Right hindlimb (tissue), 1 donor: ENCODE data around the gene RBMS3.

Source experiments
- DNase-seq: peaks from one replicate; pipeline ENCODE4 v3.0.0-alpha.2; 2018

RBMS3 gene

GRCh38 chr3:29590461-29590860 lies 309.6 kb downstream of the RBMS3 start:
- DNase-seq = no peak

- DNase-seq = no peak
Measured at GRCh38 chr3:29591579-29591978, 310.7 kb downstream of the RBMS3 start.

- DNase-seq = no peak
Measured at GRCh38 chr3:29593802-29594201, 312.9 kb downstream of the RBMS3 start.

- no peak for DNase-seq
Measured at GRCh38 chr3:29594261-29594660, 313.4 kb downstream of the RBMS3 start.

DNA sequence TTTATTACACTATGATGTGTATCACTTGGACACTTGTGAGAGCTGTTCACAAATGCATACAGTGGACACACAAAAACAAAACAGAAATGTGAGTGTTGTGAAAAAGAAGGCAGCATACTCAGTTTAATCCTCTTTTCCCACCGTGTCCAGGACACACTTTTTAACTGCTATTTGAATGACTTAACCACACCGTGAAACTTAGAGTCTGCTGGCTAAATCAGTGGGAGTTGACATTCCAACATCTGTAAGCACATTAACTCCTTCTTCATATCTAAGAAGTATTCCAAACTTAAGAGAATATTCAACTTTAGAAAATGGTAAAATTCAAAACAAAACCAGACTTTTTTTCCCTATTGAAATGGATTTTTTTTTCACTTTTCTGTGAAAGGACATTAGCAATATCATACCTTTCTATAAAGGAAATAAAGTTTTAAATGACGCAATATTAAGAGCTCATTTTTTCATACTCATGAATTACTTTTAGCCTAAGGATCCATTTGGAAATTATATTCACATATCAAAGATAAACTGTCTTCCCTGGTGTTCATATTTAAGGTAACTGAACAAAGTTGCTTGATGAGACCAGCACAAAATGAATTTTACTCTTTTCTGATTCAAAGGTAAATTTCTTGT lies 316.6 kb downstream of the RBMS3 start:
- DNase-seq = no peak

DNA sequence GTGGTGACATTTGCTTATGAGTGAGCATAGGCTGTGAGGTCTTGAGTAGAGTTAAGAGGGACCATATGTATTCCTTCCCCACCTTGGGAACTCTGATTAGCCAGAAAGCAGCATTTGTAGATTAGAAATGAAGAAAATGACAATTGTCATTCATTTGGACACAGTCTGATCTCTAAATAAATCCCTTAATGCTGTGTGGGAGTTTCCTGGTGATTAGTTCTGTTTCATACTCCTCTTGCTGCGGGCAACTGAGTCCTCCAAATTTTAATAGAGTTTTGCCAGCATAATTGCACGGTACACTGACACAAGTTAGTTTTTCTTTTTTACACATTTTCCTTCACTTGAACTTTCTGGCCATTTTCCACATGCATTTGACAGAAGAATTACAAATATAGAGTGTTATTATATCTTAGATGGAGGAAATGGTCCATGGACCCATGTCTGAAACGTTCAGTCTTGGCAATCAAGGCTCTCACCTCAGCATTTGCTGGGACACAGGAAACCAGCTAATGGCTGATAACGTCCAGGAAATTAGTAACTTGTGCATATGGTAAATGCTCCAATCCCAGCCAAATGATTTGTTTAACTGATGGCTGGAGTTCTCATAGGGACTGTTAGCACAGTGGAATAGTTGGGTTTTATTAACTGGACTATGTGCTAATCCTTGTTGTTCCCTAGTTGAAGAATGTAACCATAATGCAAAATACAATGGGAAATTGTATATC lies 321.2 kb downstream of the RBMS3 start:
- no peak for DNase-seq

DNA sequence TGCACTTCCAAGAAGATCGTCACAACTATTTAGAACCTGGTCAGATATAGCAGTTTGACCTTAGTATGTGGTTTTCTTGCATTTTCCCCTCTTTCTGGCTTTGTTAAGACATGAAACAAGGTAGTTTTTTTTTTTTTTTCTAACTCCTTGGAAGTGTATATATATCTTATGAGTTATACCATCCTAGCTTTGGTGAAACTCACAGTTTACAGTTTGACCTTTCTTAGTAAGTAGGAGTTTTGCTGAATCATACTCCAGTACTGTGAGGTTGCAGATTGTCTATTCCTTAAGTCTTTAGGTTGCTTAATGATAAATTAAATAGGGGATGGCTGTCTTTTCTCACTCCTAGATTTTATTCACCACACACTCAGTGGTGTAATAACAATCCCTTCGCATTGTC lies 325.0 kb downstream of the RBMS3 start:
- DNase-seq = no peak

DNA sequence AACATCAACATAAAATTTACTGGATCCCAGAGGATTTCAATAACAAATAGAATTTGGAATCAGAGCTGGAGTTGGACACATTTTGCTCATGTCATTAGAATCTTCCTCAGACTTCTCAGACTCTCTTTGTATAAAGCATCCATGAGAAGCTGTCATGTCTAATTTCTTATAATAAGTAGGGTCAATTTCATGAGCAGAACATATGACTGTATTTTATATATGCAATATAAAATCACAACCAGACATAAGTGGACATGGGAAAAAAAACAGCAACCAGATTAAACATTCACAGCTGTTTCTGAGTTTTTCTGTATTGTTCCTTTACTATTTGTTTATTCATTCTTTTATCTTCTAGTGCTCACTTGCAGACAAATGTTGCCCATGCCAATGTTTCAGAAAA lies 325.5 kb downstream of the RBMS3 start:
- DNase-seq = no peak

DNA sequence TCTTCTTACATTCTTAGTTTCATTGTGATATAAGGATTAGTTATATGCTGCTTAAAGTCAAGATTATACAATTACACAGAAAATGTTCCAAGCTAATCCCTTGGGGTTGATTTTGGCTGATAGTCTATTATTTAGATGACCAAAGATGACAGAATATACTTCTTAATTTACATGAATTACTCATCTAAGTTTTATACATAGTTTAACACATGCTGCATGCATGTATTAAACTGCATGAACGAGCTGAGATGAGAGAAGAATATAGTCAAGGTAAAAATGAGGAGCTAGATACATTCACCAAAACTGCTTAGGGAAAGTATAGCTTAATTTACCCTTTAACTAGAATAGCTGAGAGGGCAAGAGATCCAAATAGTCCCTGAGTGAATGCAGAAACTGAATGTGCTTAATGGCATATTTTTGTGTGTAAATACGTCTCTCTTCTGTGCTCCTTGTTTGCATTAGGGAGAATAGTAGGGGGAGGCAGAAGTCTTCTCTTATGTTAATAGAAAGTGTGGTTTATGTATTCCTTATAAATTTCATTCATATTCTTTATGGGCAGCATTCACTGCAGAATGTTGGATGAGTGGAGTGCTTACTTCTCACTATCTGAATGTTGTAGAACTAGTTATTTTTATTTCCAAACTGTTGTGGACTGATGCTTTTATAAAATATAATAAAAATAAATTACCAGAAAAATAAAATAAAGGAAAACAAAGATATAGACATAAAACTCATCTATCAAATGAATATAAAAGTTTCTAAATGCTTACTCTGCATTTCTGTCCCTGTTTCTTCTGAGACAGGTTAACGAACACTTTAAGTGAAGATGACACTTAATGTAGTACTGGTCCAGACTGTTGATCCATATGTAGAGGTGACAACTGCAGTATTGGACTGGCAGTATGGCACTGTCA lies 327.8 kb downstream of the RBMS3 start:
- no peak for DNase-seq

- DNase-seq = no peak
Measured at GRCh38 chr3:29609328-29609811, 328.5 kb downstream of the RBMS3 start.

GRCh38 chr3:29610781-29611180 lies 329.9 kb downstream of the RBMS3 start:
- no peak for DNase-seq

DNA sequence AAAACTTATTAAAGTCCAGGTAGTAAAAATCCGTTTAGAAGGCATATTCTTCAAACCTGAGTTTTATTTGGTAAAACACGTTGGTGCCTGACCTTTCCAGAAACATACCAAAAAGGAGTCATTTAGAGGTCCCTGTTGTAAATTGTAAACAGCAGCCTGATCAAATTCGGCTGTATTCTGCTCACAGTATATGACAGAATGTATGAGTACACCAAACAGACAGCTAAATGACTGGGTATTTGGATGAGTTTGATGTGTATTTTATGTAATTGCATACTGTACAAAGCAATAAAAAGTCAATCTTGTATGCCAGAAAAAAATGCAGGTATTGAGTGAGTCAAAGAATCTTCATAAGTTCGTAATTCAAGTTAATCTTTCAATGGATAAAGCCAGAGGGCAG lies 330.4 kb downstream of the RBMS3 start:
- no peak for DNase-seq

- no peak for DNase-seq
Measured at GRCh38 chr3:29612536-29612935, 331.7 kb downstream of the RBMS3 start.

GRCh38 chr3:29614954-29615353 lies 334.1 kb downstream of the RBMS3 start:
- DNase-seq = no peak

- DNase-seq = no peak
Measured at GRCh38 chr3:29618395-29619282, 337.8 kb downstream of the RBMS3 start.

GRCh38 chr3:29619676-29620075 lies 338.8 kb downstream of the RBMS3 start:
- no peak for DNase-seq

DNA sequence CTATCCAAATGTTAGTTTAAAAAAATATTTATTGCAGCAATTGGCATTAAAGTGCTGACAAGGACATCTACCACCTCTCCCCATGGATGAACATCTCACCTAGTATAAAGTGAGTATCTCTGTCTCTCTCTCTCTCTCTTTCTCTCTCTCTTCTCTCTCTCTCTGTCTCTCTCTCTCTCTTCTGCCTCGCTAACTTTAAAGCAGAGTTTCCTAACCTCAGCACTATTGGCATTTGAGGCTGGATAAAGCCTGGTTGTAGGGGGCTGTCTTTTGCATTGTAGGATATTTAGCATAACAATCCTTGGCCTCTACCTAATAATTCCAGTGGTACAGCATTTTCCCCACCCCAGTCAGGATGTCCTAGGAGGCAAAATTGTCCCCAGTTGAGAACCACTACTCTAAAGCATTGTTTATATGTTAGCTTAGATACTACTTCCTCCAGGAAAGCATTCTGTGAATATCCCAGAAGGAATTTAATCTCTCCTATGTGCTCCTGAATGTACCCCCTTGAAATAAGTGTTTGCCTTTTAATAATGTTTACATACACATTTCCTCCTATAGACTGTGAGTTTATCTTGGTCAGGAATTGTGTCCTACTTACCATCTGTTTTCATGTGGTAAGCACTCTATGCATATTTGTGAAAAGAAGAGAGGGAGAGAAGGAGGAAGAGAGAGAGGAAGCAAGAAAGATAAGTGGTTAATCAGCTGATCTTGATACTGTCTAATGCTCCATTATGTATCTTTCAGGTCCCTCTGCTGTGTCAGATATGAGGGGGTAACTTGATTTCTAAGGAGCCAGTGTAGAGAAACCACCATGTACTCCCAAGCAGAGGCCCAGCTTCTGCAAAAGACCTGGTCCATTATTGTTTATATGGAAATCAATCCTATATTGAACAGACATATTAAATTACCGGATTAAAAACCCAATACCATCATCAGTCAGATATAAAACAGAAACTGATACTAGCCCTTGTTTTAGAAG lies 346.6 kb downstream of the RBMS3 start:
- DNase-seq = no peak

DNA sequence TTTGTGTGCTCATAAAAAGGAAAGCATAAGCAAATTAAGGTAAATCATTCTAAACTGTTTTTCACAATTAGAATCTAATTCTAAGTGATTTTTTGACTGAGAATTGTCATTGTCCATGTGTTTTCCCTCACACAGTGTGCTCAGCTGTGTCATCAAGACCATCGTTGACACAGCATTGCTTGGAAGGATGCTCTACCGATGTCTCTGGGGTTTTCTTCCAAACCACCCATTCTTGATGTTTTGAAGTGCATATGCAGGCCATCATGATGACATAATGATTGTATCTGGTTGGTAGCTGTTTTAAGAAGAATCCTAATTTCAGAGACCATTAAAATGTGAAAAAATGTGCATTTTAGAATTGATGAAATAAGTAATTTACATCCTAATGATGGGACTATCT lies 347.9 kb downstream of the RBMS3 start:
- DNase-seq = no peak

GRCh38 chr3:29635888-29636287 lies 355.0 kb downstream of the RBMS3 start:
- DNase-seq = no peak

GRCh38 chr3:29637068-29637467 lies 356.2 kb downstream of the RBMS3 start:
- no peak for DNase-seq

GRCh38 chr3:29639578-29640290 lies 358.9 kb downstream of the RBMS3 start:
- DNase-seq = no peak
